DOHH2 (cell line): ENCODE measurements around the gene PIKFYVE.
"Not testable (repeated sequence)": the region's sequence is repeated elsewhere in the genome, so short reads cannot be mapped to it uniquely, and the experiment has no call there.

ENCODE experiments used
- EZH2phosphoT487 ChIP-seq: fragments of 200-600 bp; sonication (generic); IDR thresholded peaks from 2 replicates; pipeline ENCODE4 v1.6.1; 2017; ENCODE audit warnings: borderline replicate concordance, mild to moderate bottlenecking, antibody characterized with exemption, low read length, moderate library complexity, mixed read lengths
- TF ChIP-seq, protein P1 (sequence below): fragments of 200-600 bp; sonication (generic); IDR thresholded peaks from one replicate; pipeline ENCODE4 v1.5.1; 2014; ENCODE audit warnings: antibody characterized with exemption, mild to moderate bottlenecking, low read depth, low read length; ENCODE audit not compliant: poor library complexity, severe bottlenecking

- TF ChIP-seq EZH2phosphoT487, result not testable (repeated sequence)
- TF ChIP-seq, protein P1, sequence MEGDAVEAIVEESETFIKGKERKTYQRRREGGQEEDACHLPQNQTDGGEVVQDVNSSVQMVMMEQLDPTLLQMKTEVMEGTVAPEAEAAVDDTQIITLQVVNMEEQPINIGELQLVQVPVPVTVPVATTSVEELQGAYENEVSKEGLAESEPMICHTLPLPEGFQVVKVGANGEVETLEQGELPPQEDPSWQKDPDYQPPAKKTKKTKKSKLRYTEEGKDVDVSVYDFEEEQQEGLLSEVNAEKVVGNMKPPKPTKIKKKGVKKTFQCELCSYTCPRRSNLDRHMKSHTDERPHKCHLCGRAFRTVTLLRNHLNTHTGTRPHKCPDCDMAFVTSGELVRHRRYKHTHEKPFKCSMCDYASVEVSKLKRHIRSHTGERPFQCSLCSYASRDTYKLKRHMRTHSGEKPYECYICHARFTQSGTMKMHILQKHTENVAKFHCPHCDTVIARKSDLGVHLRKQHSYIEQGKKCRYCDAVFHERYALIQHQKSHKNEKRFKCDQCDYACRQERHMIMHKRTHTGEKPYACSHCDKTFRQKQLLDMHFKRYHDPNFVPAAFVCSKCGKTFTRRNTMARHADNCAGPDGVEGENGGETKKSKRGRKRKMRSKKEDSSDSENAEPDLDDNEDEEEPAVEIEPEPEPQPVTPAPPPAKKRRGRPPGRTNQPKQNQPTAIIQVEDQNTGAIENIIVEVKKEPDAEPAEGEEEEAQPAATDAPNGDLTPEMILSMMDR, result not testable (repeated sequence)
Measured at GRCh38 chr2:208267526-208267925, 1.5 kb downstream of the PIKFYVE start.
